ENCODE measurements around the gene PRRG2. TPM values are rescaled to one million over a fixed set of nuclear protein-coding genes. Genes with fewer than 3 reads are reported as not detected.

The PRRG2 gene
- total and polyA plus RNA-seq, 9 of the 15 experiments (the other 6 are each of a cell fraction or from before 2014, with no cell fraction given), result 0.06 to 1.1 (median 0.33) TPM

DNA sequence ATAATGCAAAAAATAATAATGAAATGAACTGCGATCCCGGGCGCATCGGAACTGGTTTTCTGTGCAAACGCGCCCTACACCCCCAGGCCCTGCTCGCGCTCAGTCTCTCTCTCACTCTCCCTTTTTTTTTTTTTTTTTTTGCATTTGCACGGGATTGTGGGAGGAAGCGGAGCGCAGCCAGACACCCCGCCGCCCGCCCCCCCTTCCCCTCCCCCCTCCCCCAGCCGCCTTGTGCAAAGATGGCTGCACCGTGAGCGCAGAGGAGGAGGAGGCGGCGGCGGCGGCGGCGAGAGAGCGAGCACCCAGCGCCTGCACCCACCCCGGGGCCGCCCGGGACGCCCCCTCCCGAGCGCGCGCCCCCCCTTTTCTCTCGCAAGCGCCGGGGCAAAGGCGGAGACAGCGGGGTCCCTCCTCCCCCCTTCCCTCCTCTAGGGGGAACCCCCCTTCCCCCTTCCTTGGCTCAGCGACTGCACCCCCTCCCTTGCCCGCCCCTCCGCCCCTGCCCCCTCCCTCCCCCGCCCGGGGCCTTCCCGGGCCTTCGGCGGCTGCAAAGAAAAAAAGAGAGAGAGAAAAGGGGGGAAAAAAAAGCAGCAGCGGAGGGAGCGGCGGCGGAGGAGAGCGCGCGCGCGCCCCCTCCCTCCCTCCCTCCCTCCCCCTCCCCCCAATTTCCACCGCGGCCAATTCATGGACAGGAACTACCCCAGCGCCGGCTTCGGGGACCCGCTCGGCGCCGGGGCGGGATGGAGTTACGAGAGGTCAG lies 10.0 kb downstream of the PRRG2 start, which contains the start of gene PRR12 (continued):
- TF ChIP-seq PCBP1 (IDR thresholded peaks at IDR 0.05; ENCODE audit: low read depth, low read length, poor library complexity, severe bottlenecking), result no peak
- no peak for TF ChIP-seq SRSF3 (IDR thresholded peaks at IDR 0.05; ENCODE audit: insufficient read depth, low read length)
- TF ChIP-seq GABPB1 (CRISPR knock-in tag; IDR thresholded peaks at IDR 0.05), result no peak
- TF ChIP-seq ESRRA (IDR thresholded peaks at IDR 0.05; ENCODE audit: borderline replicate concordance, low read depth), result no peak
- TF ChIP-seq, protein P1, sequence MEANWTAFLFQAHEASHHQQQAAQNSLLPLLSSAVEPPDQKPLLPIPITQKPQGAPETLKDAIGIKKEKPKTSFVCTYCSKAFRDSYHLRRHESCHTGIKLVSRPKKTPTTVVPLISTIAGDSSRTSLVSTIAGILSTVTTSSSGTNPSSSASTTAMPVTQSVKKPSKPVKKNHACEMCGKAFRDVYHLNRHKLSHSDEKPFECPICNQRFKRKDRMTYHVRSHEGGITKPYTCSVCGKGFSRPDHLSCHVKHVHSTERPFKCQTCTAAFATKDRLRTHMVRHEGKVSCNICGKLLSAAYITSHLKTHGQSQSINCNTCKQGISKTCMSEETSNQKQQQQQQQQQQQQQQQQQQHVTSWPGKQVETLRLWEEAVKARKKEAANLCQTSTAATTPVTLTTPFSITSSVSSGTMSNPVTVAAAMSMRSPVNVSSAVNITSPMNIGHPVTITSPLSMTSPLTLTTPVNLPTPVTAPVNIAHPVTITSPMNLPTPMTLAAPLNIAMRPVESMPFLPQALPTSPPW (CRISPR knock-in tag; IDR thresholded peaks at IDR 0.05), result peak; percentile 99
- no peak for TF ChIP-seq BRD9 (IDR thresholded peaks at IDR 0.05; ENCODE audit: low read depth, partially characterized antibody)
- no peak for TF ChIP-seq SIN3B (IDR thresholded peaks at IDR 0.05; ENCODE audit: low read depth)
- no peak for TF ChIP-seq ZNF764 (CRISPR knock-in tag; IDR thresholded peaks at IDR 0.05; ENCODE audit: low read depth)
- no peak for TF ChIP-seq ARID2 (IDR thresholded peaks at IDR 0.05)
- TF ChIP-seq SP2 (IDR thresholded peaks at IDR 0.05; ENCODE audit: extremely low read depth, low read depth, low read length, poor library complexity, severe bottlenecking), result no peak
- TF ChIP-seq, protein P2, sequence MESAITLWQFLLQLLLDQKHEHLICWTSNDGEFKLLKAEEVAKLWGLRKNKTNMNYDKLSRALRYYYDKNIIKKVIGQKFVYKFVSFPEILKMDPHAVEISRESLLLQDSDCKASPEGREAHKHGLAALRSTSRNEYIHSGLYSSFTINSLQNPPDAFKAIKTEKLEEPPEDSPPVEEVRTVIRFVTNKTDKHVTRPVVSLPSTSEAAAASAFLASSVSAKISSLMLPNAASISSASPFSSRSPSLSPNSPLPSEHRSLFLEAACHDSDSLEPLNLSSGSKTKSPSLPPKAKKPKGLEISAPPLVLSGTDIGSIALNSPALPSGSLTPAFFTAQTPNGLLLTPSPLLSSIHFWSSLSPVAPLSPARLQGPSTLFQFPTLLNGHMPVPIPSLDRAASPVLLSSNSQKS (CRISPR knock-in tag; IDR thresholded peaks at IDR 0.05), result no peak
- TF ChIP-seq NR2C2 (CRISPR knock-in tag; IDR thresholded peaks at IDR 0.05), result no peak
- TF ChIP-seq NR2C2 (tag; IDR thresholded peaks at IDR 0.05), result peak; percentile 0; the same call in 1 of the 2 replicates
- TF ChIP-seq, protein P3, sequence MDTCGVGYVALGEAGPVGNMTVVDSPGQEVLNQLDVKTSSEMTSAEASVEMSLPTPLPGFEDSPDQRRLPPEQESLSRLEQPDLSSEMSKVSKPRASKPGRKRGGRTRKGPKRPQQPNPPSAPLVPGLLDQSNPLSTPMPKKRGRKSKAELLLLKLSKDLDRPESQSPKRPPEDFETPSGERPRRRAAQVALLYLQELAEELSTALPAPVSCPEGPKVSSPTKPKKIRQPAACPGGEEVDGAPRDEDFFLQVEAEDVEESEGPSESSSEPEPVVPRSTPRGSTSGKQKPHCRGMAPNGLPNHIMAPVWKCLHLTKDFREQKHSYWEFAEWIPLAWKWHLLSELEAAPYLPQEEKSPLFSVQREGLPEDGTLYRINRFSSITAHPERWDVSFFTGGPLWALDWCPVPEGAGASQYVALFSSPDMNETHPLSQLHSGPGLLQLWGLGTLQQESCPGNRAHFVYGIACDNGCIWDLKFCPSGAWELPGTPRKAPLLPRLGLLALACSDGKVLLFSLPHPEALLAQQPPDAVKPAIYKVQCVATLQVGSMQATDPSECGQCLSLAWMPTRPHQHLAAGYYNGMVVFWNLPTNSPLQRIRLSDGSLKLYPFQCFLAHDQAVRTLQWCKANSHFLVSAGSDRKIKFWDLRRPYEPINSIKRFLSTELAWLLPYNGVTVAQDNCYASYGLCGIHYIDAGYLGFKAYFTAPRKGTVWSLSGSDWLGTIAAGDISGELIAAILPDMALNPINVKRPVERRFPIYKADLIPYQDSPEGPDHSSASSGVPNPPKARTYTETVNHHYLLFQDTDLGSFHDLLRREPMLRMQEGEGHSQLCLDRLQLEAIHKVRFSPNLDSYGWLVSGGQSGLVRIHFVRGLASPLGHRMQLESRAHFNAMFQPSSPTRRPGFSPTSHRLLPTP (IDR thresholded peaks at IDR 0.05; ENCODE audit: borderline replicate concordance, extremely low read depth, insufficient read length), result no peak
- TF ChIP-seq ZNF551 (CRISPR knock-in tag; IDR thresholded peaks at IDR 0.05), result no peak
- no peak for TF ChIP-seq SMAD2 (IDR thresholded peaks at IDR 0.05; ENCODE audit: low read depth, low read length)
- TF ChIP-seq CTBP1 (IDR thresholded peaks at IDR 0.05; ENCODE audit: borderline replicate concordance), result no peak
- TF ChIP-seq MYBL2 (IDR thresholded peaks at IDR 0.05; ENCODE audit: low read depth), result no peak
- no peak for TF ChIP-seq MYBL2 (CRISPR knock-in tag; IDR thresholded peaks at IDR 0.05; ENCODE audit: borderline replicate concordance)
- TF ChIP-seq, protein P4, sequence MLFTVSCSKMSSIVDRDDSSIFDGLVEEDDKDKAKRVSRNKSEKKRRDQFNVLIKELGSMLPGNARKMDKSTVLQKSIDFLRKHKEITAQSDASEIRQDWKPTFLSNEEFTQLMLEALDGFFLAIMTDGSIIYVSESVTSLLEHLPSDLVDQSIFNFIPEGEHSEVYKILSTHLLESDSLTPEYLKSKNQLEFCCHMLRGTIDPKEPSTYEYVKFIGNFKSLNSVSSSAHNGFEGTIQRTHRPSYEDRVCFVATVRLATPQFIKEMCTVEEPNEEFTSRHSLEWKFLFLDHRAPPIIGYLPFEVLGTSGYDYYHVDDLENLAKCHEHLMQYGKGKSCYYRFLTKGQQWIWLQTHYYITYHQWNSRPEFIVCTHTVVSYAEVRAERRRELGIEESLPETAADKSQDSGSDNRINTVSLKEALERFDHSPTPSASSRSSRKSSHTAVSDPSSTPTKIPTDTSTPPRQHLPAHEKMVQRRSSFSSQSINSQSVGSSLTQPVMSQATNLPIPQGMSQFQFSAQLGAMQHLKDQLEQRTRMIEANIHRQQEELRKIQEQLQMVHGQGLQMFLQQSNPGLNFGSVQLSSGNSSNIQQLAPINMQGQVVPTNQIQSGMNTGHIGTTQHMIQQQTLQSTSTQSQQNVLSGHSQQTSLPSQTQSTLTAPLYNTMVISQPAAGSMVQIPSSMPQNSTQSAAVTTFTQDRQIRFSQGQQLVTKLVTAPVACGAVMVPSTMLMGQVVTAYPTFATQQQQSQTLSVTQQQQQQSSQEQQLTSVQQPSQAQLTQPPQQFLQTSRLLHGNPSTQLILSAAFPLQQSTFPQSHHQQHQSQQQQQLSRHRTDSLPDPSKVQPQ (CRISPR knock-in tag; IDR thresholded peaks at IDR 0.05; ENCODE audit: borderline replicate concordance), result no peak
